ENCODE data around the gene KIF13A.

The KIF13A gene

DNA sequence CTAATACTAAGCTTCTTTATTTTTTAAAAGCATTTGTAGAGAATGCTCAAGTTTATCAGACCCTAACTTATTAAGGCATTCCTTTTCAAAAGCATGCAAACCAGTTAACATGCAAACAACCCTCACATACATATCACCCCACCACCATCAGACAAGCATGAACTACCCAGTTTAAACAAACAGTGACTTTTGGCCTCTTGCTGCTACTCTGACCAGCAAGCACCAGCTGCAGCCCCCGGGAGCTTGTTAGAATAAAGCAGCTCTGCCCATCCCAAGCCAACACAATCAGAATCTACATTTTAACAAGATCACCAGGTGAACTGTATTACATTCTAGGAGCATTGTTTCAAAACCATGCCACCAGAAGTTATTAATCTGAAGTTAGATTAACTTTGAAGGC is 274.9 kb downstream of the KIF13A start:
- no peak for DNase-seq

DNA sequence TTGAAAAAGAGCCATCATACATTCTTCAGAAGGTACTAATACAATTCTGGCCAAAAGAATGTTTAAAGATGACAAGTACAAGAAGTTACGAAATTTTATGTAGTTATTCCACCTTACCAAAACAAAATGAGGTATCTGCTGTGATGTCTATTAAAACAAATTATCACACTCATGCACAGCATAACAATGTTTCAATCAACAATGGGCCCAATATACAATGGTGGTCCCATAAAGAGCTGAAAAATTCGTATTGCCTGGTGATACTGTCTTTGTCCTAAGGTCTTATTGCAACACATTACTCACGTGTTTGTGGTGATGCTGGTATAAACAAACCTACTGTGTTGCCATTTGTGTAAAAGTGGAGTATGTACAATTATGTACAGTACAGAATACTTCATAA is 277.1 kb downstream of the KIF13A start:
- no peak for DNase-seq

DNA sequence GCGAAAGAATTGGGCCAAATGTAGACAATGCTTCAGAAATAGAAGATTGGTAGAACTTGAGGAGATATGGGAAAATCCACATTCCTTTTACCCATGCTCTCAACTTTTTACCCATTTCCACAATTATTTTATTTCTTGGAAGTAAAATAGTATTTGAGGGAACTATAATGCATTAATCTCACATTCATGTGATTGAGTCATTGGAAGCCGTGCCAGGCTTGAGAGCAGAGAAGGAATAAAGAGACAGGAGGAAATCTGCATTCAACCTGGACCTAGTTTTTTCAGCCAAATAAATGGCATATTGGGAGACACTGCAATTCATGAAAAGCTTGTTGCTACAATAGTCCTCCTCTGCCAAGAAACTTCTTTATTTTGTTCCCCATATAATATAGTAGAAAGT is 278.0 kb downstream of the KIF13A start:
- no peak for DNase-seq
